DOHH2 (cell line): ENCODE results near the gene MROH8.

Experiments
- EZH2phosphoT487 ChIP-seq: fragments of 200-600 bp; sonication (generic); IDR thresholded peaks from 2 replicates; pipeline ENCODE4 v1.6.1; 2017; ENCODE audit warnings: borderline replicate concordance, mild to moderate bottlenecking, antibody characterized with exemption, low read length, moderate library complexity, mixed read lengths
- TF ChIP-seq, protein P1 (sequence below): fragments of 200-600 bp; sonication (generic); IDR thresholded peaks from one replicate; pipeline ENCODE4 v1.5.1; 2014; ENCODE audit warnings: antibody characterized with exemption, mild to moderate bottlenecking, low read depth, low read length; ENCODE audit not compliant: poor library complexity, severe bottlenecking

DNA sequence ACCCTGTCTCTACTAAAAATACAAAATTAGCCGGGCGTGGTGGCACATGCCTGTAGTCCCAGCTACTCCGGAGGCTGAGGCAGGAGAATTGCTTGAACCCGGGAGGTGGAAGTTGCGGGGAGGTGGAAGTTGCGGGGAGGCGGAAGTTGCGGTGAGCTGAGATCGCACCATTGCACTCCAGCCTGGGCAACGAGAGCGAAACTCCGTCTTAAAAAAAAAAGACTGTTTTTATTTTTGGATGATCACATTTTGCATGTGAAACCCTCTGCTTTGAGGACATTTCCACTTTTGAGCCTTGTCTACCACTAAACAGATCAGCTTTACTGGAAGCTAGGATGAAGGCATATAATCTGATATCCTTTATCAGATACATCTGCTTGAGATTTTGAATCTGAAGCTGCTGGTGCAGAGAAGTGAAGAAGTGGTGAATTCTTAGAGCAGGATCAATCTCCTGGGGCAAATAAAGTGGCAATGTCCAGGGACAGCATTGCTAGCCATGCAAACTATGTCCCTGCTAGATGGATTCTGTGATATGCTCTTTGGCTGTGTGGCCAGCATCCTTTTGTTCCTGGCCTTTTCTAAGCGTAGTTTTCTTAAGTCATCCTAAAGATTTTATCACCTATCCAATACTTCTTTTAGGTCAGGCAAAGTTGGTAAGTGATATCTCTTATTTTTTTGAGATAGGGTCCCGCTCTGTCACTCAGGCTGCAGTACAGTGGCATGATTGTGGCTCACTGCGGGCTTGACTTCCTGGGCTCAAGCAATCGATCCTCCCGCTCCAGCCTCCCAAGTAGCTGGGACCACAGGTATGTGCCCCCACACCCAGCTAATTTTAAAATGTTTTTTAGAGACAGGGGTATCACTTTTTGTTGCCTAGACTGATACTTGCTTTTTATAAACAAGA lies 106.8 kb downstream of the MROH8 start:
- TF ChIP-seq EZH2phosphoT487, result no peak
- TF ChIP-seq, protein P1, sequence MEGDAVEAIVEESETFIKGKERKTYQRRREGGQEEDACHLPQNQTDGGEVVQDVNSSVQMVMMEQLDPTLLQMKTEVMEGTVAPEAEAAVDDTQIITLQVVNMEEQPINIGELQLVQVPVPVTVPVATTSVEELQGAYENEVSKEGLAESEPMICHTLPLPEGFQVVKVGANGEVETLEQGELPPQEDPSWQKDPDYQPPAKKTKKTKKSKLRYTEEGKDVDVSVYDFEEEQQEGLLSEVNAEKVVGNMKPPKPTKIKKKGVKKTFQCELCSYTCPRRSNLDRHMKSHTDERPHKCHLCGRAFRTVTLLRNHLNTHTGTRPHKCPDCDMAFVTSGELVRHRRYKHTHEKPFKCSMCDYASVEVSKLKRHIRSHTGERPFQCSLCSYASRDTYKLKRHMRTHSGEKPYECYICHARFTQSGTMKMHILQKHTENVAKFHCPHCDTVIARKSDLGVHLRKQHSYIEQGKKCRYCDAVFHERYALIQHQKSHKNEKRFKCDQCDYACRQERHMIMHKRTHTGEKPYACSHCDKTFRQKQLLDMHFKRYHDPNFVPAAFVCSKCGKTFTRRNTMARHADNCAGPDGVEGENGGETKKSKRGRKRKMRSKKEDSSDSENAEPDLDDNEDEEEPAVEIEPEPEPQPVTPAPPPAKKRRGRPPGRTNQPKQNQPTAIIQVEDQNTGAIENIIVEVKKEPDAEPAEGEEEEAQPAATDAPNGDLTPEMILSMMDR, result no peak
